Kidney (tissue), 14 donors: ENCODE results near the gene FANCC. TPM values are rescaled to one million over a fixed set of nuclear protein-coding genes. Genes with fewer than 3 reads are reported as not detected.
A peak's percentile ranks its signal among the peaks of the same experiment; 100 is the strongest.

Experiments used
- DNase-seq, 5 donors: peaks; one replicate each; pipeline ENCODE4 v3.0.0-alpha.2; 2013 to 2020
- FAIRE-seq: peaks from 2 replicates; lab custom pipeline; 2012; peaks lifted over from hg19 to GRCh38; lab: Jason Lieb, UNC
- H3K27ac ChIP-seq, 2 donors: one replicate each; pipeline ENCODE4 v1.7.0; 2013; ENCODE audit warnings: low read depth in 2 of 2, low read length in 2 of 2, inconsistent platforms in 1 of 2
- H3K27me3 ChIP-seq: one replicate; pipeline ENCODE4 v1.7.1; 2013; ENCODE audit warnings: low read length, inconsistent platforms; ENCODE audit not compliant: control insufficient read depth, insufficient read depth
- H3K36me3 ChIP-seq, 3 donors: one replicate each; pipeline versions ENCODE4 v1.7.0 to v1.7.1; 2013; ENCODE audit warnings: low read length in 3 of 3, control low read depth in 1 of 3, inconsistent platforms in 1 of 3; ENCODE audit not compliant: insufficient read depth in 3 of 3, control insufficient read depth in 2 of 3
- H3K4me1 ChIP-seq, 3 donors: one replicate each; pipeline versions ENCODE4 v1.7.0 to v1.7.1; 2013; ENCODE audit warnings: low read length in 3 of 3, inconsistent platforms in 1 of 3, low read depth in 1 of 3; ENCODE audit not compliant: control insufficient read depth in 2 of 3, insufficient read depth in 2 of 3
- H3K4me3 ChIP-seq, 3 donors: one replicate each; pipeline versions ENCODE4 v1.7.0 to v1.8.1; 2013; ENCODE audit warnings: low read length in 3 of 3, control low read depth in 1 of 3, inconsistent platforms in 1 of 3
- H3K9ac ChIP-seq, 3 donors: one replicate each; pipeline versions ENCODE4 v1.7.0 to v1.7.1; 2013; ENCODE audit warnings: low read length in 3 of 3, control low read depth in 1 of 3, inconsistent platforms in 1 of 3
- H3K9me3 ChIP-seq, 3 donors: one replicate each; pipeline versions ENCODE4 v1.7.0 to v1.7.1; 2013; ENCODE audit warnings: low read length in 3 of 3, control low read depth in 1 of 3, inconsistent platforms in 1 of 3; ENCODE audit not compliant: control insufficient read depth in 2 of 3, insufficient read depth in 1 of 3
- CTCF ChIP-seq: IDR thresholded peaks from 3 replicates; pipeline ENCODE4 v1.5.1; 2012; ENCODE audit warnings: mild to moderate bottlenecking, moderate library complexity, borderline replicate concordance; ENCODE audit not compliant: insufficient read depth; ENCODE audit errors: extremely low read depth
- intact Hi-C: fragments of 100-400 bp; cut with DNase I; formaldehyde crosslinking; loops from one replicate; pipeline ENCODE4 v1.11.1; 2022
- microRNA-seq: library from miRNA; unstranded; fragments of <30 nt; microRNA quantifications from one replicate; pipeline ENCODE4 v1.2.0, GENCODE V29; 2020
- polyA plus RNA-seq: library from polyadenylated mRNA; stranded (reverse); fragments of 350-450 nt; fragmentation: Illumina TruSeq; extraction: RNeasy Lipid Tissue Mini Kit (QIAGEN cat#74804); gene quantifications from one replicate; pipeline ENCODE4 v1.2.3, GENCODE V29; 2014; ENCODE audit warnings: low read depth, low replicate concordance; ENCODE audit not compliant: insufficient read depth
- total RNA-seq: library from RNA; stranded (reverse); fragmentation: NEBNext Ultra II Directional; extraction: Animal tissue kit (Norgen Biotek cat#: 25700); gene quantifications from one replicate; pipeline ENCODE4 v1.2.1, GENCODE V29; 2021
- donor health status: control.
- donor health status: control.
- donor health status: control.
- donor health status: control.
- donor health status: control.
- donor health status: DM: yes; HTN: yes; CAD: no.
- donor health status: Normal renal cell carcinoma (clear cell type).

Gene FANCC
- total and polyA plus RNA-seq, 2 donors from 2014 or later: 7.5 to 10.8 TPM

- Histone ChIP-seq H3K4me1 (peaks cover 8 to 39% (median 25%) of the 10 kb centered on the region in 3 donors), H3K9ac (no peak overlapping the region), H3K9me3 (no peaks in the 10 kb centered on the region), H3K36me3 (peaks cover 0 to 2% (median 0%) of the 10 kb centered on the region in 3 donors), H3K27ac (peak overlapping the region in 1 of 2 donors; percentile 44), H3K4me3 (no peak overlapping the region), H3K27me3 (no peaks in the 10 kb centered on the region)
- DNase-seq (no peak), FAIRE-seq (no peak)
- TF ChIP-seq CTCF: no peak
- intact Hi-C loops: no loop called here
Observed at GRCh38 chr9:95053611-95054570, 263.6 kb downstream of the FANCC start.

GRCh38 chr9:95049761-95050160 is 267.7 kb downstream of the FANCC start:
- Histone ChIP-seq H3K27ac (peak overlapping the region; percentile 64 to 66), H3K27me3 (no peaks in the 10 kb centered on the region), H3K9ac (peak overlapping the region; percentile 4 to 74 (median 13)), H3K4me1 (peaks cover 0 to 15% (median 13%) of the 10 kb centered on the region in 3 donors), H3K4me3 (peak overlapping the region; percentile 28 to 79 (median 61)), H3K36me3 (peaks cover 0 to 1% (median 0%) of the 10 kb centered on the region in 3 donors), H3K9me3 (no peaks in the 10 kb centered on the region)
- FAIRE-seq (no peak), DNase-seq (no peak)
- intact Hi-C loops: no loop called here
- no peak for TF ChIP-seq CTCF

Small RNA genes lying within 50 kb of the gene (microRNA-seq; reads per million reads assigned to microRNA genes)
- gene MIR23B (29,052 reads per million, percentile 97 among the genes with 10 or more reads in this experiment), gene MIR24-1 (not detected), gene MIR27B (10,852 reads per million, percentile 95 among the genes with 10 or more reads in this experiment), gene MIR3074 (not detected), gene MIR6081 (not detected)

Other genes starting within 250 kb of the FANCC start
- gene PTCH1, start 199.3 kb upstream of the FANCC start, total RNA-seq: 37.2 TPM
- gene PTCH1, start 199.3 kb upstream of the FANCC start, polyA plus RNA-seq: 2.6 TPM